ENCODE measurements around the gene HCAR2.
"Not testable (repeated sequence)": the region's sequence is repeated elsewhere in the genome, so short reads cannot be mapped to it uniquely, and the experiment has no call there.

HCAR2 gene

DNA sequence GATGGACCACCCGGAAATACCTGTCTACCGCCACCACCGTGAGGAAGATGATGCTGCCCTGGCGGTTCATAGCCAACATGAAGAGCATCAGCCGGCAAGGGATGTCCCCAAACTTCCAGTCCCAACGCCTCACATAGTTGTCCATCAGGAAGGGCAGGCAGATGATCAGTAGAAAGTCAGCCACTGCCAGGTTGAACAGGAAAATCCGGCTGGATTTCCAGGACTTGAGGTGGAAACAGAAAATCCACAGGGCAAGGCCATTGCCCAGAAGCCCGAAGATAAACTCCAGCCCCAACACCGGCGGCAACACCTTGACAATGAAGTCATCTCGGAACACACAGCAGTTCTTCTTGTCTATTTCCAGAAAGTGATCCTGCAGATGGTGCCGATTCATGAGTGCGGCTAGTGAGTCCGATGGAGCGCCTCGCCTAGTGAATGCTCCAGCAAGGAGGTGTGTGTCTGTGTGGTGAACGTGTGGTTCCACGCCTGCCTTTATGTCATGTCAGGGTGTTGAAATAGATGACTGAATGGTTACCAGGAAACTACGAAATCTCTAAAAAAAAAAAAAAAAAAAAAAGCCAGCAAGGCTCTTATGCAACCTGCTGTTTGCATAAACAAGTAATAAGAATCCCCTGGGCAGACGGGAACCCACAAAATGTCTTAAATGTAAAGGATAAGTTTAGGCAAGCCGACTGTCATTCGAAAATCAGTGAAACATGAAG, at the start of gene HCAR2:
TSS of gene HCAR2 (minus strand) at position 468 of the 722 bp plus-strand sequence. CDS start at position 394, 74 bp downstream.
- not testable (repeated sequence) for DNase-seq (ENCODE audit: low read depth)

DNA sequence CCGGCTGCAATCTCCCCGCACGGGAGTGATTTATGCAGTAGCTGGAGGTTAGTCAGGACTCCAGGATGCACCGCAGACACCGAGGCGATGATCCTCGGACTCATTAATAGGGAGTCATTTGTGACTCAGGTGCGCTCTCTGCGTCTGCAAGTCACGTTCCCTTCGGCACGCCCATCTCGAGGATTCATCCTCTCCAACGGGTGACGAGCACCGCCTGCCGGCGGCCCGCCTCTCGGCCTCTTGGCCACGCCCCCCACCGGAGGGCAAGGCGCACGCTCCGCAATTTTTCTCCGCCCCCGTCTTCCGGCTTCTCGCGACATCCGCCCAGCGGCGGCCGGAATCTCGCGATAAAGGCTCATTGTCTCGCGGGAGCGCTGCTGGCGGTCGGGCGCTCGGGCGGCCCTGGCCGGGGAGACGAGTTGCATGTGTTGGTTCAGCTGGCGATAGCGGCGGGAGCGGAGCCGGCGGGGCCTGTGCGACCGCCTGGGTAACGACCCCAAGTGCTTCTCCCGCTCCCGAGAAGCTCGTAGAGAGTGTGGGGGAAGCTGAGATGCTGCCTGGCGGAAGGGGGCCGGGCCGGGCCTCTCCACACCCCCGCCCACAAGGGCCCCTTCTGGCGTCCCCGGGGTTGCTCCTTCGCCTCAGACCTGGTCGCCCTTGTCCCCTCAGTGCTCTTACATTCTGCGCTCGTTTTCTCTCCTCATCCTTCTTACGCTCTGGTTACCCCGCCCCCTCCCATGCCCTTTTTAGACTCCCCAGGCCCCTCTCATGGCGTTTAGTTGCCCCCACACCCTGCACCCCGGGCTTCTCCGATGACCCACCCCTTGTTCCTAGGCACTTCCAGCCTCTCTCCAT, 49.5 kb upstream of the HCAR2 start, which contains the start of gene DENR:
TSS of gene DENR (plus strand) at position 361 of the 855 bp plus-strand sequence. CDS start 878 bp downstream, outside the sequence.
- peak; percentile 99 for DNase-seq (ENCODE audit: low read depth)

DNA sequence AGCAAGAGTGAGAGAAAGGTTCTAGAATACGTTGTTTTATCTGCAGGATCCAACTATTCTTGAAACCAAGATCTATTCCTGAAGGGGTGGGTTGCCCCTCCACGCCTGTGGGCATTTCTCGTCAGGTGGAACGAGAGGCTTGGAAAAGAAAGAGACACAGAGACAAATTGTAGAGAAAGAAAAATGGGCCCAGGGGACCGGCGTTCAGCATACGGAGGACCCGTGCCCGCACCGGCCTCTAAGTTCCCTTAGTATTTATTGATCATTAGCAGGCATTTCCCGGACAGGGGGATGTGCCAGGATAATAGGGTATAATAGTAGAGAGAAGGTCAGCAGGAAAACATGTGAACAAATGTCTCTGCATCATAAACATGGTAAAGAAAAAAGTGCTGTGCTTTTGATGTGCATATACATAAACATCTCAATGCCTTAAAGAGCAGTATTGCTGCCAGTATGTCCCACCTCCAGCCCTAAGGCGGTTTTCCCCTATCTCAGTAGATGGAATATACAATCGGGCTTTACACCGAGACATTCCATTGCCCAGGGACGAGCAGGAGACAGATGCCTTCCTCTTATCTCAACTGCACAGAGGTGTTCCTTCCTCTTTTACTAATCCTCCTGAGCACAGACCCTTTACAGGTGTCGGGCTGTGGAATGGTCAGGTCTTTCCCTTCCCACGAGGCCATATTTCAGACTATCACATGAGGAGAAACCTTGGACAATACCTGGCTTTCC, 47.8 kb upstream of the HCAR2 start:
- not testable (repeated sequence) for DNase-seq (ENCODE audit: low read depth)

DNA sequence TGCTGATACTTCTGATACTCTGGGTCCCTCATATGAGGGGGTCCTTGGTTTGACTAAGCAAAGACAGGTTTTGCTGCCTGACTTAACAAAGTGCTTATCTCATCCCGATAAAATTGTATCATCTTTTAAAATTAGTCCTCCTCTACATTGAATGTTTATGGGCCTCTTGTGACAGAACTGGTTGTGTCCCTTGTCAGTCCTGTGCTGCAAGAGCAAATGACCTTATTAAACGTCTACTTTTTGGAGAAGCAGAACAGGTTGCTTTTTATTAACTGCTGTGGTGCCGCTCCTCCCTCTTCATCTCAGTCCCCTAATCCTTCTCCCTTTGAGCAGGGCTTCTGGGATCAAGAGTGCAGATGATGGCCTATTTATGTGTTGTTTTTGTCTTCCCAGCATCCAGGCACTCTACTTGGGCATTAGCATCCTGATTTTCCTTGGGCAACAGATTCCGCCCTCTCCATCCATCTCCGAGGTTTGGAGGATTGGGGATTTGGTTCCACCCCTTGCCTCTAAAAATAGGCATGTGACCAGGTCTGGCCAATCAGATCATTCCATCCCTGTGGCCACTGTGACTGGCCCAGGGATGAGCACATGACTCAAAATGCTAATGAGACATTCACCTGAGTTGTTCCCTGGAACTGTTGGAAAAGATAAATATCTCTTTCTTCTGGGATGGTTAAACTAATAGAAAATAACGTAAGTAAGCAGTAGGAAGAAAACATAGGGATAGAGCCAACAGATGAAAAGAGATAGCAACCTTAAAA, 46.6 kb upstream of the HCAR2 start:
- no peak for DNase-seq (ENCODE audit: low read depth)

DNA sequence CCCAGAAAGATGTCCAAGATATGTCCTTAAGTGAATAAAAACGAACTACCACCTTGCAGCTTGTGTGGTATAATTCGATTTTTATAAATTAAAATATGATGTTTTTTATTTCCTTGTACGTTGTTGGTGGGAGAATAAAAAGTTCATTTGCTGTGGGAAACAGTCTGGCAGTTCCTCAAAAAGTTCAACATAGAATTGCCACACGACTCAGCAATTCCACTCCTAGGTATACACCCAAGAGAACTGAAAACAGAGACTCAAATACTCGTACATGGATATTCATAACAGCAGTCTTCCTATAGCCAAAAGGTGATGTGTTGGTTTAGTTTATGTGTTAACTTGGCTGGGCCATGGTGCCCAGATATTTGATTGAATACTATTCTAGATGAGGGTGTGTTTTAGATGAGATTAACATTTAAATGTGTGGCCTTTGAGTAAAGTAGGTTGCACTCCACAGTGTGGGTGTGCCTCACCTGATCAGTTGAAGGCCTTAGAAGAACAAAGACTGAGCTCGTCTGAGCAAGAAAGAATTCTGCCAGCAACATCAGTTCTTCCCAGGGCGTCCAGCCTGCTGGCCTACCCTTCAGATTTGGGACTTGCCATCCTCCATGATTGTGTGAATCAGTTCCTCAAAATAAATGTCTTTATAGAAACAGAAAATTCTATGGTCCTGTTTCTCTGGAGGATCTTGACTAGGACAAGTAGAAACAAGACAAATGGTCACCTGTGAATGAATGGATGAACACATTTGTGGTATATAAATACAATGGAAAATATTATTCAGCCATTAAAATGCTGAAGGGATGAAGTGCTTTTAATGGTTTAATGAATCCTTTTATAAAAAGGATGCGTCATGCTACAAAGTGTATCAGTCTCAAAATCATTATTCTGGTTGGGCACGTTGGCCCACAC, 44.3 kb upstream of the HCAR2 start:
- DNase-seq (ENCODE audit: low read depth) = no peak

DNA sequence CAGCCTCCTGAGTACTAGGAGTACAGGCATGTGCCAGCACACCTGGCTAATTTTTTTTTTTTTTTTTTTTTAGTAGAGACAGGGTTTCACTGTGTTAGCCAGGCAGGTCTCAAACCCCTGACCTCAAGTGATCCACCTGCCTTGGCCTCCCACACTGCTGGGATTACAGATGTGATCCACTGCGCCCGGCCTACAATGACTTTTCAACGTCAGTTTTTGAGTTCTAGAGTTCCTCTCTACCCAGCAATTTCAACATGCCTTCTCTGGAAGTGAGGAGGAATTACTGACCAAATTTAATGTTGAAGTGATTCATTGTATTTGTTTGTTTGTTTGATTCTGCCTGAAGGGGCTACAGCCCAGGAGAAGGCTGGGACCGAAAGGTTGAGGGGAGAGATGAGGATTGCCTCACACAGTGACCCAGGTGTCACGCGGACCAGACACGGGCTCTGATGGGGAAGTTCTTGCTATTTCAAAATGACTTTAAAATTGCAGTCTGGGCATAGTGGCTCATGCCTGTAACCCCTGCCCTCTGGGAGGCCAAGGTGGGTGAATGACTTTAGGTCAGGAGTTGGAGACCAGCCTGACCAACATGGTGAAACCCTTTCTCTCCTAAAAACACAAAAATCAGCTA, 40.9 kb upstream of the HCAR2 start:
- no peak for DNase-seq (ENCODE audit: low read depth)

DNA sequence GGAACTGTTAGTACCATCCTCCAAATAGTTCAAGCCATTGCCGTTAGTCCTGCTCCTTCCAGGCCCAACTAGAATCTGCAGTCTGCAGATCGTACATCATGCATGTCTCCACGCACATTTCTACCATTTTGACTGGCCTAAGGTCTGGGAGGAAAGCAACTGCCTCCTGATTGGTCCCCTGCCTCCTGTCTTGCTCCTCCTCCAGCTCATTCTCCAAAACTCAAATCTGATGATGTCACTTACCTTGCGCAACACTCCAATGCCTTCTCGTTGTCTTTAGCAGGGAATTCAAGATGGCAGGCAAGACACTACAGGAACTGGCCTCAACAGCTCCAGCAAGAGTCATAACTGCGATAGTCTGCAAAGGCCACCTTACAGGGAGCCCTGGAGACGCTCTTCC, 37.2 kb upstream of the HCAR2 start:
- DNase-seq (ENCODE audit: low read depth) = no peak

DNA sequence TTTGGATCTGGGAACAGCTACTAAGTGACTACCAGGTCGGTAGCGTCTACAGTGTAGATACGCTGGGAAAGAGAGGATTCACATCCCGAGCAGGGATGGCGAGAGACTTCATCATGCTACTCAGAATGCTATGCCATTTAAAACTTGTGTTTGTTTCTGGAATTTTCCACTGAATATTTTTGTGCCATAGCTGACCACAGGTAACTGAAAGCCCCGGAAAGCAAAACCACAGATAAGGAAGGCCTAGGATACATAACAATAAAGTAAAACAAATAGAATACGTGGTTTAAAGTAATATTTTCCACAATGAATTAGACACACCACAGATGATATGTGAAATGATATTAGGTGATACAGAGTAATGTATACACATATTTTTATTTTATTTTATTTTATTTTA, 35.4 kb upstream of the HCAR2 start:
- no peak for DNase-seq (ENCODE audit: low read depth)

DNA sequence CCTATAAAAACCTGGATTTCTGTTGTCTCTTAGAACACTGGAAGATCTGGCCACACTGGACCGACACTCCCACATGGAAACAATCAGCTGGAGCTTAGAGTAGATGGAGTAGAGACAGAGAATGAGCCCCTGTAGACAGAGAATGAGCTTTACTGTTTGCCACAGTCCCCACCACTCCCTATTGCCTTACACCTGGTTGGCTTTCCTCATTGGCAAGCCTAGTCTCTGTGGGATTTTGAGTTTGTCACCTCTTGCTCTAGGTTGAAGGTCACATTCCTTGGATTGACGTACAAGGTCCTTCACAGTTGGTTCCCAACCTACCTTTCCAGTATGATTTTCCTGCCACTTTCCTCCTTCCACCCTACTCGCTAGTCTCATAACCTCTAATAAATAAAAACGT, 29.5 kb upstream of the HCAR2 start:
- no peak for DNase-seq (ENCODE audit: low read depth)

DNA sequence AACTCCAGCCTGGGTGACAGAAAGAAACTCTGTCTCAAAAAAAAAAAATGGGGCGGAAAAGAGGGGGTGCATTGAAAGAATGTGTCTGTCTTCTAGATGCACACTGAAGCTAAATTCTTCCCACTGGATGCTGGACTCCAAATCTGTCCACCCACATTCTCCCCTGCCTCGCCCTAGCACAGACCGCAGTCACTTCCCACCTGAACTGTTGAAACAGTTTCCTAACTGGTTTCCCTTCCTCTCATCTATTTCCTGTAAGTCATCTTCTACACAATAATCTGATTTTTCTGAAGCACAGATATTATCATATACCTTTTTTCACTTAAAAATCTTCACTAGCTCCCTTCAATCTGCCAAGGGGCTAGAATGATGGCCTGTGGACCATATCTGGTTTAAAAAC, 29.0 kb upstream of the HCAR2 start:
- DNase-seq (ENCODE audit: low read depth) = no peak

DNA sequence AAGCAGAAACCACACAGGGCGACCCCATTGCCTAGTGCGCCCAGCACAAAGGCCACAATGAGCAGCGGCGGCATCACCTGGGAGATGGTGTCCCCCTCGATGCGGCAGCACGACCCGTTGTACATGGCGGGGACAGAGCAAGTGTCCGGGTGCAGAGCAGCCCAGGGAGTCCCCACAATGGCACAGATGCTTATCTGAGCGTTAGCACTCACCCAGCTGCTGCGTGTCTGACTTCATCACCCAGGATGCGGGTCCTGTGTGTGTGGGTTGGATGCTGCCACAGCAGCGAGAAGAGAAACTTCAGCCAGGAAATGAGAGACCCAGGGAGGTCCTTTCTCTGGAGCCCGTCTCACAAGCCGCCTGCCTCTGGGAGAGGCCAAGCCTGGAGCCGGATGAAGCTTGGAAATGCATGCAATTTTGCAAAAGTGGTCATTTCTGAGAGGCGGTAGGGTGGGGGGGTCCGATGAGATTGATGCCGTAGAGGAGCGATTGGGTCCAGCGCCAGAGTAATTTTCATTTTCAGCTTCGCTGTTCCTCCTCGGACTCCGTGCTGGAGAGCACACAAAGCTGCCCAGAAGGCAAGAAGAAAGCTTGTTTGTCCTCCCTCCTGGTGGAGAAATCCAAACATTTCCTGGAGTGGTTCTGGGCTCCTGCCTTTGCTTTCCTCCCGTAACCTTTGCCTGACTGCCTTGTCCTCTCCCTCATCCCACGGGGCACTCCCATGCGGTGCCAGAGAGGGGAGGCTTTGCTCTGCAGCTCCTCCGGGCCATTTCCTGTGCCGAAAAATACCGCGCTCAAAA, 27.3 kb upstream of the HCAR2 start, which contains the start of gene HCAR1:
TSS of gene HCAR1 (minus strand) at position 630 of the 800 bp plus-strand sequence. CDS start at position 125, 505 bp downstream.
- no peak for DNase-seq (ENCODE audit: low read depth)

DNA sequence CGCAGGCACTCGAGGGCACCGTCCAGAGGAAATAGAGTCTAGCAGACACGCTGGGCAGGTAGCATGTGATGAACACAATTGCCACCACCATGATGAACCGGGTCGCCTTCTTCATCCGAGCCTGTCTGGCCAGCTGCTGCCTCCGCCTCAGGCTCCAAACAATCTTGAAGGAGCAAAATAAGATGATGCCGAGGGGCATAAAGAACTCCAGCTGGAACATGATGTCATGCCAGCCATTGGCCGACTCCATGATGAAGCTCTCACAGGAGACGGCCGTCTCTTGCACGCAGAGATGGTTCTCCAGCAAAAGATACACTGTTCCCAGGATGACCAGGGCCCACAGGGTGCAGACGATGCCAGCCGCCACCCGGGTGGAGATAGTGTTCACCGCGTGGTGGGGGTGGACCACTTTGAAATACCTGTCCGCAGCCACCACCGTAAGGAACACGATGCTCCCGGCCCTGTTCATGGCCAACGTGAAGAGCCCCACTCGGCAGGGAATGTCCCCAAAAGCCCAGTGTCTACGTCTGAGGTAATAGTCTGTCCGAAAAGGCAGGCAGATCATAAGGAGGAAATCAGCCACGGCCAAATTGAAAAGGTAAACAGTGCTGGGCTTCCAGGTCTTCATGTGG, 26.5 kb upstream of the HCAR2 start:
- DNase-seq (ENCODE audit: low read depth) = no peak

DNA sequence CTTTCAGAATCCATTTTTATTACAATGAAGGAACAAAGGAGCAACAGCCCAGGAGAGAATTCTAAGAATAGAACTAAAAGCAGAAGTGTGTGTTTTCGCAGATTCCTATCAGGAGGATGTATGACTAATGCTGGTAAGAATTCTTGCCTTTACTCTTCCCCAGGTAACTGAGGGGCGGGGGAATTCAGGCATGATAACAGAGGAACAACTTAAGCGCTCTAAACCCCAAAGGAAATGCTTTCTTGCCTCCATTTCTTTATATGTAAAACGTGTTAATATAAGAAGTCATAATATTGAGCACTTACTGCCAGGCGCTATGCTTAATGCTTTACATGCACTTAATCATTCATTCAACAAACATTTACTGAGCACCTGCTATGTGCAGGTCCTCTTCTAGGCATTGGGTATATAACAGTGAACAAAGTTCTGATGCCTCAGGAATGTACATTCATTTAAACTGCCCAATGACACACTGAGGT, 23.0 kb upstream of the HCAR2 start:
- DNase-seq (ENCODE audit: low read depth) = no peak

DNA sequence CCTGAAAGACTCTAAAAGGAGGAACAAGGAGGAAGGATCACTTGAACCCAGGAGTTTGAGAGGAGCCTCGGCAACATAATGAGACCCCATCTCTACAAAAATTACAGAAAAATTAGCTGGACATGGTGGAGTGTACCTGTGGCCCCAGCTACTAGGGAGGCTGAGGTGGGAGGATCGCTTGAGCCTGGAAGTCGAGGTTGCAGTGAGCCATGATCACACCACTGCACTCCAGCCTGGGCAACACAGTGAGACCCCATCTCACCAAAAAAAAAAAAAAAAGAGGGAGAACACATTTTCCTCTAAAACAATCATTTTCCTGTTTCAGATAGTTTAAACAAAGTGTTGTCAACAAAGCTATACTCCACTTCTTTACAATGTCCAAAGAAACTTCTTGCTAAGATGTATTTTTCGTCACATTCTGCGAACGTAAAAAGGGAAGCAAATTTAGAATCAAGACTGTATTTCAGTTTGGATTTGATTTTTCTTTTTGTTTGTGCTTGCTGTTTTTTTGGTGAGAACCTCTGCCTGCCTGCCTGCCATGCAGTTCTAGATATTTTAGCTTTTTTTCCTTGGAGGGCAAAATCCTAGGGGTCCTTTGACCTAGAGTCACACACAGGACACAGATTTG, 22.4 kb upstream of the HCAR2 start:
- no peak for DNase-seq (ENCODE audit: low read depth)

DNA sequence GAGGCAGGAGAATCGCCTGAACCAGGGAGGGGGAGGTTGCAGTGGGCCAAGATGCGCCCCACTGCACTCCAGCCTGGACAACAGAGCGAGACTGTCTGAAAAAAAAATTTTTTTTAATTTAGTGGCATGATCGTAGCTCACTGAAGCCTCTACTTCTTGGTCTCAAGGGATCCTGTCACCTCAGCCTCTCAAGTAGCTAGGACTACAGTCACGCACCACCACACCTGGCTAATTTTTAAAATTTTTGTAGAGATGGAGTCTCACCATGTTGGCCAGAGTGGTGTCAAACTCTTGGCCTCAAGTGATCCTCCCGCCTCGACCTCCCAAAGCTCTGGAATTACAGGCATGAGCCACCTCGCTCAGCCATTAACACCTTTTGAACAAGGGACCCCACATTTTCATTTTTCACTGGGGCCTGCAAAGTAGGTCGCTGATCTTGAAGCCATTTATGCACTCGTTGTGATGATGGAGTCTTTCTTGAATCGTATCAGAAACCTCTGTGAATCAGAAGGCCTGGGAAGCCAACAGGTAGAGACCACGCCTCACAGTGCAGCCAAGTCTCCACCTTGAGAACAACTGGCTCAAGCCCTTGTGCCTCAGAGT, 21.6 kb upstream of the HCAR2 start:
- DNase-seq (ENCODE audit: low read depth) = no peak

DNA sequence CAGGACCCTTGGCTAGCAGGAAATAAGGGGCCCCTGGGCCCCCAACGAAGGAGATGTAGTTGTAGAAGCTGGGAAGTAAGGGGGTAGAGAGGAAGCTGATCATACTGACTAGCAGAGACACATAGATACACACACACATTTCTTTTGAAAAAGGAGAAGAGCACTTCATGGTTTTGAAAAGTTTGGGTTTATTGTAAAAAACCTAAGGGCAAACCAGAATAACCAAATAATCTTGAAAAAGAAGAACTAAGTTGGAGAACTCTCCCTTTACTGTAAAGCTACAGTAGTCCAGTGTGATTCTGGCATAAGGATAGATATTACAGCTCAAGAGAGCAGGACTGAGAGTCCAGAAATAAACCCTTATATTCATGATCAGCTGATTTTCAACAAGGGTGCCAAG, 19.2 kb upstream of the HCAR2 start:
- no peak for DNase-seq (ENCODE audit: low read depth)

DNA sequence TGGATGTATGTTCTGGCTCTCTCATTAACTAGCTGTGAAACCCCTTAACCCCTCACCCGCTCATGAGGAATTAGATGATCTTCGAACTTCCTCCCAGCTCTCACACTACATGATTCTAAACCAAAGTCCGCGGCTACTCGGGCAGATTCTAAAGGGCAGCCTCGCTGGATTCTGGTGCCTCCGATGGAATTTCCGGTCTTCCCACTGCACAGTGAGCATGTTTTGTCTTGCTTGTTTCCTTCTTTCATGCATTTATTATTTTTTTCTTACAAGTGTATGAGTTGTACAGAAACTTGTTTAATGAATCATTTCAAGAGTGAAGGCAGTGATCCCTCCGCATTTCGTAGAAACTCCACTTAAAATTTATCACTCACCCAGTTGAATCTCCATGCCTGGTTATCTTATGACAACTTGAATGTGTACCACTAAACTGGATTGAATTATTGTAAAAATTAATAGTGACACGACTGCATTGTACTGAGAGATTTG, 17.9 kb upstream of the HCAR2 start:
- no peak for DNase-seq (ENCODE audit: low read depth)
